T-helper 1 cell treated with Interleukin-12 subunit alpha and Interleukin-12 subunit beta and Interleukin-4 antibody, amounts not matched to agents 30 μg/mL and 1 μg/mL, for 36 hours (primary cell): ENCODE data around the gene PPP4R2.

Experiments
- H3K27ac Mint-ChIP-seq: one replicate; pipeline ENCODE4 v1.8.0; 2021; ENCODE audit warnings: mild to moderate bottlenecking, mixed read lengths
- H3K27me3 Mint-ChIP-seq: one replicate; pipeline ENCODE4 v1.8.0; 2021; ENCODE audit warnings: low read depth, mixed read lengths
- H3K36me3 Mint-ChIP-seq: one replicate; pipeline ENCODE4 v1.8.0; 2021; ENCODE audit warnings: low read depth, mixed read lengths
- H3K4me1 Mint-ChIP-seq: one replicate; pipeline ENCODE4 v1.8.0; 2021; ENCODE audit warnings: low read depth, mixed read lengths
- H3K4me3 Mint-ChIP-seq: one replicate; pipeline ENCODE4 v1.8.0; 2021; ENCODE audit warnings: mild to moderate bottlenecking, moderate library complexity, mixed read lengths
- H3K9me3 Mint-ChIP-seq: one replicate; pipeline ENCODE4 v1.8.0; 2021; ENCODE audit warnings: mixed read lengths

PPP4R2 gene, protein sequence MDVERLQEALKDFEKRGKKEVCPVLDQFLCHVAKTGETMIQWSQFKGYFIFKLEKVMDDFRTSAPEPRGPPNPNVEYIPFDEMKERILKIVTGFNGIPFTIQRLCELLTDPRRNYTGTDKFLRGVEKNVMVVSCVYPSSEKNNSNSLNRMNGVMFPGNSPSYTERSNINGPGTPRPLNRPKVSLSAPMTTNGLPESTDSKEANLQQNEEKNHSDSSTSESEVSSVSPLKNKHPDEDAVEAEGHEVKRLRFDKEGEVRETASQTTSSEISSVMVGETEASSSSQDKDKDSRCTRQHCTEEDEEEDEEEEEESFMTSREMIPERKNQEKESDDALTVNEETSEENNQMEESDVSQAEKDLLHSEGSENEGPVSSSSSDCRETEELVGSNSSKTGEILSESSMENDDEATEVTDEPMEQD

DNA sequence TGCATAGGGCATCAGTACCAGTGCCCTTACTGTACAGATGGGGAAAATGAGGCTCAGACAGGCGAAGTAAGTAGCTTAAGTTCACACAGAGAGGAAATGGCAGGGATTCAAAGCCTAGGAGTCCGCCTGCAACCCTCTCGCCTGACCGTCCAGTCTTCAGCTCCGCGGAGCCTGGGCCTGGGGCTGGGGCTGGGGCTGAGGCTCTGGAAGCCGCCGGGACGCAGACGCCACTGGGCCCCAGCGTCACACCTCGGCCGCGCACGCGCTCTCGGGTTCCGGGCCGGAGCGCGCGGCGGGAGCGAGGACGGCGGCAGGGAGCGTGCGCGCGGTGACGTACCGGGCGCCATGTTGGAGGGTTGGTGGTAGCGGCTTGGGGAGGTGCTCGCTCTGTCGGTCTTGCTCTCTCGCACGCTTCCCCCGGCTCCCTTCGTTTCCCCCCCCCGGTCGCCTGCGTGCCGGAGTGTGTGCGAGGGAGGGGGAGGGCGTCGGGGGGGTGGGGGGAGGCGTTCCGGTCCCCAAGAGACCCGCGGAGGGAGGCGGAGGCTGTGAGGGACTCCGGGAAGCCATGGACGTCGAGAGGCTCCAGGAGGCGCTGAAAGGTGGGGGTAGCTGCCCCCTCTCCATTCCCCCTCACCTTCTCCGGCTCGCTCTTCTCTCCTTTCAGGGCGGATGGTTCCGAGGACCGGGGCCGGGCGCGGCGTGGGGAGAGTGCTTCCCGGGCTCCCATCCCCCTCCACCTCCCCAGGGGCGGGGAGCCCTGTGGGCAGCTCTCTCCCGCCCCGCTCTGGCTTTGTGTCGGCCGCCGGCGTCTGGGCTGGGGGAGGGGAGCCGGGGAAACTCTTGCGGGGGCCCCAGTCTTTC is at the start of gene PPP4R2:
Gene PPP4R2 (plus strand): TSS at position 339 of the 861 bp plus-strand sequence. CDS start 227 bp downstream, at position 566.
- Mint-ChIP-seq H3K36me3 (peaks cover 24% of the 10 kb centered on the region), H3K4me1 (peaks cover 30% of the 10 kb centered on the region)

GRCh38 chr3:72947715-72948490 is 48.7 kb upstream of the PPP4R2 start:
- Mint-ChIP-seq H3K27ac (no peak overlapping the region), H3K9me3 (no peaks in the 10 kb centered on the region), H3K4me1 (peaks cover 14% of the 10 kb centered on the region), H3K4me3 (no peak overlapping the region), H3K27me3 (peaks cover 4% of the 10 kb centered on the region), H3K36me3 (no peaks in the 10 kb centered on the region)

More for the DNA sequence above, at the start of gene PPP4R2:
- H3K27me3 Mint-ChIP-seq: no peaks in the 10 kb centered on the region
- peak within 1 kb of the TSS; percentile 84 for H3K4me3 Mint-ChIP-seq
- H3K9me3 Mint-ChIP-seq: no peaks in the 10 kb centered on the region
- H3K27ac Mint-ChIP-seq: peak within 1 kb of the TSS; percentile 80

GRCh38 chr3:72949016-72949415 is 47.6 kb upstream of the PPP4R2 start:
- Mint-ChIP-seq H3K36me3 (no peaks in the 10 kb centered on the region), H3K4me1 (peaks cover 14% of the 10 kb centered on the region), H3K9me3 (no peaks in the 10 kb centered on the region), H3K27me3 (no peaks in the 10 kb centered on the region), H3K4me3 (no peak overlapping the region), H3K27ac (no peak overlapping the region)

DNA sequence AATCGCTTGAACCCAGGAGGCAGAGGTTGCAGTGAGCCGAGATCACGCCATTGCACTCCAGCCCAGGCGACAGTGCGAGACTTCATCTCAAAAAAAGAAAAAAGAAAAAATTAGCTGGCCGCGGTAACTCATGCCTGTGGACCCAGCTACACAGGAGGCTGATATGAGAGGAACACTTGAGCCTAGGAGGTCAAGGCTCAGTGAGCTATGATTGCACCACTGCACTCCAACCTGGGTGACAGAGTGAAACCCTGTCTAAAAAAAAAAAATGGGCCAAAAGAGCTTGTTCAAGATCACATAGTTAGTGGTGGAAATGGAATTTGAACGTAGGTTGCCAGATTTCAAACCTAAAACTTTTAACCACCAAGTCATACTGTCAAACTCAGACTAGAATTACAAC is 46.2 kb upstream of the PPP4R2 start:
- Mint-ChIP-seq H3K27ac (no peak overlapping the region), H3K4me1 (peaks cover 12% of the 10 kb centered on the region), H3K36me3 (no peaks in the 10 kb centered on the region), H3K4me3 (no peak overlapping the region), H3K9me3 (no peaks in the 10 kb centered on the region), H3K27me3 (no peaks in the 10 kb centered on the region)

- H3K36me3 Mint-ChIP-seq: no peaks in the 10 kb centered on the region
- peaks cover 8% of the 10 kb centered on the region for H3K4me1 Mint-ChIP-seq
- H3K4me3 Mint-ChIP-seq: no peak overlapping the region
- H3K27ac Mint-ChIP-seq: no peak overlapping the region
- H3K9me3 Mint-ChIP-seq: no peaks in the 10 kb centered on the region
- H3K27me3 Mint-ChIP-seq: peaks cover 2% of the 10 kb centered on the region
Observed at GRCh38 chr3:72950801-72951200, 45.8 kb upstream of the PPP4R2 start.

GRCh38 chr3:72951259-72951722 is 45.3 kb upstream of the PPP4R2 start:
- no peak overlapping the region for H3K4me3 Mint-ChIP-seq

DNA sequence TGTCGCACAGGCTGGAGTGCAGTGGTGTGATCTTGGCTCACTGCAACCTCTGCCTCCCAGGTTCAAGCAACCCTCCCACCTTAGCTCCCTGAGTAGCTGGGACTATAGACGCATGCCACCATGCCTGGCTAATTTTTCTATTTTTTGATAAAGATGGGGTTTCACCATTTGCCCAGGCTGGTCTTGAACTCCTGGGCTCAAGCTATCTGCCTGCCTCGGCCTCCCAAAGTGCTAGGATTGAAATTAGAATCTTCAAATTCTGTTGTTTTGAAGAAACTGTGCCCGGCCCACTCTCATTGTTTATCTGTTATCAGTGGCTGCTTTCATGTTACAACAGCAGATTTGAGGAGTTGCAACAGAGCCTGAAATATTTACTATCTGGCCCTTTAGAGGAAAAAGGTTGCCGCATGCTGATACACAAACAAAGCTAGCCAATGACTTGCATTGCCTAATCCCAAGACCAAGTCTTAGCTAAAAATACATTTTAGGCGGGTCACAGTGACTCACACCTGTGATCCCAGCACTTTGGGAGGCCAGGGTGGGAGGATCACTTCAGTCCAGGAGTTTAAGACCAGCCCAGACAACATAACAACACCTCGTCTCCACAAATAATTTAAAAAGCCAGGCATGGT is 43.2 kb upstream of the PPP4R2 start:
- Mint-ChIP-seq H3K4me3 (no peak overlapping the region), H3K9me3 (no peaks in the 10 kb centered on the region), H3K4me1 (peaks cover 11% of the 10 kb centered on the region), H3K27ac (no peak overlapping the region), H3K36me3 (no peaks in the 10 kb centered on the region), H3K27me3 (peaks cover 7% of the 10 kb centered on the region)

More at GRCh38 chr3:72951259-72951722, 45.3 kb upstream of the PPP4R2 start:
- H3K36me3 Mint-ChIP-seq: no peaks in the 10 kb centered on the region
- H3K27ac Mint-ChIP-seq: no peak overlapping the region
- H3K27me3 Mint-ChIP-seq: peaks cover 7% of the 10 kb centered on the region
- peaks cover 7% of the 10 kb centered on the region for H3K4me1 Mint-ChIP-seq
- H3K9me3 Mint-ChIP-seq: no peaks in the 10 kb centered on the region

- H3K27me3 Mint-ChIP-seq: peaks cover 13% of the 10 kb centered on the region
- H3K4me3 Mint-ChIP-seq: no peak overlapping the region
- H3K27ac Mint-ChIP-seq: no peak overlapping the region
- no peaks in the 10 kb centered on the region for H3K9me3 Mint-ChIP-seq
- H3K4me1 Mint-ChIP-seq: peaks cover 12% of the 10 kb centered on the region
- H3K36me3 Mint-ChIP-seq: no peaks in the 10 kb centered on the region
Observed at GRCh38 chr3:72957297-72957696, 39.3 kb upstream of the PPP4R2 start.

DNA sequence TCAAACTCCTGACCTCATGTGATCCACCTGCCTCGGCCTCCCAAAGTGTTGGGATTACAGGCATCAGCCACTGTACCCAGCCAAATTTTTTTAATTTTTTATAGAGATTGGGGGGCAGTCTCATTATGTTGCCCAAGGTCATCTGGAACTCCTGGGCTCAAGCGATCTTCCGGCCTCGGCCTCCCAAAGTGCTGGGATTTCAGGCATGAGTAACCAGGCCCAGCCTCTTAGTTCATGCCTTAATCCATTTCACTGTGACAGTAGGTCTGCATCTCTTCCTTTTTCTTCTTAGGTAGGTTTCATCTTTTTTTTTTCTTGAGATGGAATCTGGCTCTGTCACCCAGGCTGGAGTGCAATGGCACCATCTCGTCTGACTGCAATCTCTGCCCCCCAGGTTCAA is 37.3 kb upstream of the PPP4R2 start:
- no peak overlapping the region for H3K4me3 Mint-ChIP-seq
- H3K4me1 Mint-ChIP-seq: peaks cover 15% of the 10 kb centered on the region
- no peak overlapping the region for H3K27ac Mint-ChIP-seq
- peaks cover 13% of the 10 kb centered on the region for H3K27me3 Mint-ChIP-seq
- H3K9me3 Mint-ChIP-seq: no peaks in the 10 kb centered on the region
- H3K36me3 Mint-ChIP-seq: no peaks in the 10 kb centered on the region

GRCh38 chr3:72960812-72961518 is 35.6 kb upstream of the PPP4R2 start:
- Mint-ChIP-seq H3K9me3 (no peaks in the 10 kb centered on the region), H3K4me3 (no peak overlapping the region), H3K27me3 (peaks cover 9% of the 10 kb centered on the region), H3K36me3 (no peaks in the 10 kb centered on the region), H3K4me1 (peaks cover 29% of the 10 kb centered on the region), H3K27ac (no peak overlapping the region)

GRCh38 chr3:72961752-72962151 is 34.9 kb upstream of the PPP4R2 start:
- Mint-ChIP-seq H3K27ac (no peak overlapping the region), H3K4me3 (no peak overlapping the region), H3K4me1 (peaks cover 30% of the 10 kb centered on the region), H3K9me3 (no peaks in the 10 kb centered on the region), H3K27me3 (peaks cover 6% of the 10 kb centered on the region), H3K36me3 (no peaks in the 10 kb centered on the region)

GRCh38 chr3:72962317-72962716 is 34.3 kb upstream of the PPP4R2 start:
- Mint-ChIP-seq H3K36me3 (no peaks in the 10 kb centered on the region), H3K4me1 (peaks cover 30% of the 10 kb centered on the region), H3K27me3 (peaks cover 6% of the 10 kb centered on the region), H3K27ac (no peak overlapping the region), H3K4me3 (no peak overlapping the region), H3K9me3 (no peaks in the 10 kb centered on the region)

- H3K27ac Mint-ChIP-seq: no peak overlapping the region
- H3K27me3 Mint-ChIP-seq: peaks cover 6% of the 10 kb centered on the region
- H3K4me1 Mint-ChIP-seq: peaks cover 35% of the 10 kb centered on the region
- no peak overlapping the region for H3K4me3 Mint-ChIP-seq
- H3K36me3 Mint-ChIP-seq: no peaks in the 10 kb centered on the region
- no peaks in the 10 kb centered on the region for H3K9me3 Mint-ChIP-seq
Observed at GRCh38 chr3:72964633-72965032, 32.0 kb upstream of the PPP4R2 start.
